Heart left ventricle (tissue), 16 donors: Measurements from ENCODE around the gene EEF1AKMT3. TPM values are rescaled to one million over a fixed set of nuclear protein-coding genes. Genes with fewer than 3 reads are reported as not detected.
A peak's percentile ranks its signal among the peaks of the same experiment; 100 is the strongest.

Source experiments
- ATAC-seq, 4 donors: fragments of 200-7000 bp; cut with Tn5 transposase; one replicate each; pipeline ENCODE4 v1.9.1; 2020 to 2022; ENCODE audit warnings: moderate library complexity in 4 of 4, mild to moderate bottlenecking in 3 of 4, moderate number of reproducible peaks in 1 of 4
- DNase-seq, 5 donors: peaks; one replicate each; pipeline ENCODE4 v3.0.0-alpha.2; 2020
- H3K27ac ChIP-seq, 12 donors: fragments of 200-600 bp; sonication (generic) in 4 of 12; one replicate each; pipeline versions ENCODE4 v1.5.0 to v1.8.0; 2016 to 2022; ENCODE audit warnings: mild to moderate bottlenecking in 2 of 12
- H3K27me3 ChIP-seq, 9 donors: fragments of 200-600 bp; sonication (generic) in 2 of 9; one replicate each; pipeline versions ENCODE4 v1.5.1 to v1.8.0; 2016 to 2022; ENCODE audit warnings: mild to moderate bottlenecking in 3 of 9
- H3K36me3 ChIP-seq, 9 donors: fragments of 200-600 bp; sonication (generic) in 2 of 9; one replicate each; pipeline versions ENCODE4 v1.5.0 to v1.8.0; 2018 to 2022; ENCODE audit warnings: mild to moderate bottlenecking in 2 of 9
- H3K4me1 ChIP-seq, 12 donors: fragments of 200-600 bp; sonication (generic) in 4 of 12; one replicate each; pipeline versions ENCODE4 v1.5.0 to v1.8.0; 2016 to 2022; ENCODE audit warnings: mild to moderate bottlenecking in 3 of 12
- H3K4me3 ChIP-seq, 12 donors: fragments of 200-600 bp; sonication (generic) in 4 of 12; one replicate each; pipeline versions ENCODE4 v1.5.0 to v1.8.0; 2017 to 2022; ENCODE audit warnings: mild to moderate bottlenecking in 9 of 12, moderate library complexity in 4 of 12
- H3K9me3 ChIP-seq, 12 donors: fragments of 200-600 bp; sonication (generic) in 4 of 12; one replicate each; pipeline versions ENCODE4 v1.5.0 to v1.8.0; 2016 to 2022; ENCODE audit warnings: mild to moderate bottlenecking in 1 of 12
- CTCF ChIP-seq, 12 donors: fragments of 200-600 bp; sonication (generic) in 4 of 12; IDR thresholded peaks; one replicate each; pipeline versions ENCODE4 v1.5.0 to v1.8.0; 2018 to 2022; ENCODE audit warnings: antibody characterized with exemption in 12 of 12, mild to moderate bottlenecking in 5 of 12
- POLR2A ChIP-seq, 2 donors: fragments of 450-650 bp; IDR thresholded peaks; one replicate each; pipeline ENCODE4 v1.6.1; 2017; ENCODE audit warnings: antibody characterized with exemption in 2 of 2, mild to moderate bottlenecking in 2 of 2, moderate library complexity in 2 of 2
- WGBS, 4 donors: extraction: QIAGEN DNeasy Blood & Tissue Kit in 2 of 4; methylation state at CpG; one replicate each; pipeline versions ENCODE4 v1.1.5 to v1.1.7; 2013 to 2018; 5-methylcytosine and 5-hydroxymethylcytosine counted together
- intact Hi-C, 10 donors: fragments of 100-400 bp; cut with DNase I; formaldehyde crosslinking; loops; one replicate each; pipeline versions ENCODE4 v1.11.1 to v1.14.2; 2022
- polyA plus RNA-seq, 2 donors: library from polyadenylated mRNA; stranded (reverse); fragments of 200-250 nt; gene quantifications; one replicate each; pipeline ENCODE4 v1.2.3, GENCODE V29; 2013
- total RNA-seq, 9 donors: library from RNA; depleted of rRNA in 2 of 9; stranded (reverse); fragments of >200 nt in 2 of 9; fragmentation: NEBNext Ultra II Directional in 3 of 9; extraction: Animal tissue kit (Norgen Biotek cat#: 25700) in 3 of 9; gene quantifications; one replicate each; pipeline versions ENCODE4 v1.1.0 to v1.2.4, GENCODE V29; 2016 to 2023
- donor health status: ischemic (EF 13 %, LVEDD 7.1; RV severe dilation, severe dysfunction).
- donor health status: healthy with polysubstance abuse.
- donor health status: DM: no; HTN: yes; CAD: no.
- donor health status: DM: no; HTN: no; CAD: no.
- donor health status: ischemic (EF 25% LVEDD 6.9; RV normal size, moderate dysfunction).
- donor health status: ischemic (EF 25% LVEDD 5.7; RV mildly dilated, moderate dysfunction).
- donor health status: healthy.
- donor health status: DM: yes; HTN: yes; CAD: no.
- donor health status: ischemic (EF 35%, LVEDD 5.7; RV mildly dilated, moderate dysfunction).
- donor health status: nonischemic (EF 11% LVEDD 7.7; RV severe dilation, severe dysfunction).
- donor health status: DM: yes; HTN: yes; CAD: no.
- donor health status: PGD.
- donor health status: ischemic (EF 29% LVEDD 5.4; RV normal size, mild dysfunction).
- donor health status: nonischemic (EF 23%, LVEDD 6.1; RV moderate dilation, normal function).

Gene EEF1AKMT3
- total and polyA plus RNA-seq, 11 donors, result 0.84 to 4.5 (median 1.8) TPM

GRCh38 chr12:57755454-57756372, 16.7 kb upstream of the EEF1AKMT3 start:
- Histone ChIP-seq H3K27ac (peak overlapping the region in 10 of 12 donors; percentile 13 to 79 (median 54)), H3K36me3 (peaks cover 0 to 25% (median 17%) of the 10 kb centered on the region in 9 donors), H3K27me3 (no peaks in the 10 kb centered on the region), H3K4me3 (peak overlapping the region; percentile 64 to 97 (median 72)), H3K9me3 (no peaks in the 10 kb centered on the region), H3K4me1 (peaks cover 0 to 51% (median 30%) of the 10 kb centered on the region in 12 donors)
- intact Hi-C loops, result no loop called here
- 3 to 4% (median 3%) methylated on average over 48 to 76 of the region's 76 CpGs for WGBS, 4 donors
- no peak for TF ChIP-seq POLR2A (IDR thresholded peaks at IDR 0.05)
- no peak for TF ChIP-seq CTCF (IDR thresholded peaks at IDR 0.05)
- DNase-seq, result peak in 4 of 5 donors; percentile 39 to 69 (median 48)
- ATAC-seq, result no peak

GRCh38 chr12:57756406-57757341, 15.7 kb upstream of the EEF1AKMT3 start:
- peak overlapping the region in 3 of 12 donors; percentile 52 to 79 (median 55) for H3K27ac ChIP-seq
- ATAC-seq (no peak), DNase-seq (peak in 1 of 5 donors; percentile 78)
- peaks cover 0 to 41% (median 21%) of the 10 kb centered on the region in 12 donors for H3K4me1 ChIP-seq
- H3K4me3 ChIP-seq, result peak overlapping the region in 9 of 12 donors; percentile 65 to 97 (median 72)
- WGBS, 4 donors, result 58 to 69% (median 64%) methylated on average over 19 to 22 of the region's 22 CpGs
- no peaks in the 10 kb centered on the region for H3K27me3 ChIP-seq
- no peaks in the 10 kb centered on the region for H3K9me3 ChIP-seq
- no peak for TF ChIP-seq POLR2A (IDR thresholded peaks at IDR 0.05)
- TF ChIP-seq CTCF (IDR thresholded peaks at IDR 0.05), result peak in 11 of 12 donors; percentile 19 to 70 (median 47)
- intact Hi-C loops, result no loop called here
- peaks cover 0 to 23% (median 15%) of the 10 kb centered on the region in 9 donors for H3K36me3 ChIP-seq

- 88 to 97% (median 93%) methylated on average over 4 of the region's 4 CpGs for WGBS, 4 donors
- Histone ChIP-seq H3K27me3 (peaks cover 0 to 7% (median 0%) of the 10 kb centered on the region in 9 donors), H3K27ac (no peak overlapping the region), H3K36me3 (peaks cover 0 to 23% (median 15%) of the 10 kb centered on the region in 9 donors), H3K4me1 (peaks cover 0 to 36% (median 19%) of the 10 kb centered on the region in 12 donors), H3K4me3 (no peak overlapping the region), H3K9me3 (no peaks in the 10 kb centered on the region)
- no peak for ATAC-seq
- intact Hi-C loops, result no loop called here
- no peak for DNase-seq
- TF ChIP-seq POLR2A (IDR thresholded peaks at IDR 0.05) (no peak), CTCF (IDR thresholded peaks at IDR 0.05) (no peak)
Observed at GRCh38 chr12:57757771-57758170, 14.6 kb upstream of the EEF1AKMT3 start.
